Activated T-cell treated with anti-CD3 and anti-CD28 coated beads, Interleukin-2, amount 50 U/mL, for 1 hour (primary cell): Measurements from ENCODE around the gene FGF18.

ENCODE experiments used
- DNase-seq: peaks from one replicate; pipeline ENCODE4 v3.0.0-alpha.2; 2020

FGF18 gene

DNA sequence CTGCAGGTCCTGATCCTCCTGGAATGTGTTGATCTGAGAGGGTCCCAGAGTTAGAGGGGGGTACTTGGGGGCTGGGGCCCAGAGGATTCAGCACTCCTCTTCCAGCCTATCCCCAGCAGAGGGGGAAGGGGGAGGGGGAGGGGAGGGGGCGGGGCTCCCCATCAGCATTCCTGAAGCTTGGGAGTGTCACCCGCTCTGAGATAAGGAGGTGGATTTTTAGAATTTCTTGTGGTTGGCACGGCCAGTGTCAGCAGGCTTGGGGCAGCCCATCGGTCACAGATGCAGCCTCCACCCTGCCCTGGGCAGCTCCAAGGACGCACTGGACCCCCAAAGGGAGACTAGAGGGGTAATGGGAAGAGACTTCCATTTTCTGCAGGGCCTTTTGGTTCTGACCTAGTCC lies 5.3 kb downstream of the FGF18 start:
- peak; percentile 3 for DNase-seq

DNA sequence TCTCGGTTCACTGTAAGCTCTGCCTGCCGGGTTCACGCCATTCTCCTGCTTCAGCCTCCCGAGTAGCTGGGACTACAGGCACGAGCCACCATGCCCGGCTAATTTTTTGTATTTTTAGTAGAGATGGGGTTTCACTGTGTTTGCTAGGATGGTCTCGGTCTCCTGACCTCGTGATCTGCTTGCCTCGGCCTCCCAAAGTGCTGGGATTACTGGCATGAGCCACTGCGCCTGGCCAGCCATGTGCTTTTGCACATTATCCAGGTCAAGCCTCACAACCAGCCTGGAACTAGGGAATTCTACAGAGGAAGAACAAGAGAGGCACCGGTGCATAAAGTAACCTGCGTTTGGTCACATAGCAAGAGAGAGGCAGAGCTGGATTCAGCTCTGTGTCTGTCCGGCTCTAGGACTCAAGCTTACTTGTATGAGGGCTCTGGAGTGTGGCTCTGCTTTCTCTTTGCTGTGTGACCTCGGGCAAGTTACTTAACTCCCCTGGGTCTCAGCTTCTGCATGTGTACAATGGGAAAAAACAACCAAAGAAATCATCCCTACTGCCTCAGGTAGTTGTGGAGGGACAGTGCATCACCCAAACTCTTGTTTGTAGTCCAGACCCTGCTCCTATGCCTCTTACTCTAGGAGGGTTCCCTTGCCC lies 6.3 kb downstream of the FGF18 start:
- peak; percentile 2 for DNase-seq

- DNase-seq, result no peak
Observed at GRCh38 chr5:171426266-171426665, 6.8 kb downstream of the FGF18 start.

- no peak for DNase-seq
Observed at GRCh38 chr5:171426680-171427079, 7.2 kb downstream of the FGF18 start.

GRCh38 chr5:171427318-171428167 lies 8.1 kb downstream of the FGF18 start:
- peak; percentile 11 for DNase-seq

DNA sequence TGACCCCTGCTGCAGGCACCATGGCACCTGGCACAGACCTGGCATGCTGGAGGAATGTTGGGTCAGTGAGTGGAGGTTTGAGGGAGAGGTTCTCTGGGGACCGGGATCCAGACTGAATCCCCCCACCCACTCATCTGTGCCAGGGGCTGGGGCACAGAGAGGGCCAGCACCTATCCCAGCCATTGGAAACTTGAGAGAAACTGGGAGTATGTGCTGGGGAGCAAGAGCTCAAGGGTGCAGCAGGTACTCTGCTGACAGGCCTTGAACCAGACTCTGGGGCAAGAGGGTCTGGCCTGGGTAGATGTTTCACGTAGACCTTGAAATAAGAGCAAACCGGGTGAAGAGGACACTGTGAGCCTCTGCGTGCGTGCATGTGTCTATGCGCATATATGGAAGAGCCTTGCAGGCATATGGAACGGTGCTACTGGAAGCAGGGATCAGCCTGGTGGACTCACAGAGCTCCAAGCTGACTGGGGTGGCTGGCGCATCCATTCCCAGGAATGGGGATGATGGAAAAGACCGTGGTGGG lies 8.8 kb downstream of the FGF18 start:
- no peak for DNase-seq

- DNase-seq, result no peak
Observed at GRCh38 chr5:171428809-171429542, 9.5 kb downstream of the FGF18 start.

GRCh38 chr5:171429543-171429910 lies 10.1 kb downstream of the FGF18 start:
- DNase-seq, result no peak

DNA sequence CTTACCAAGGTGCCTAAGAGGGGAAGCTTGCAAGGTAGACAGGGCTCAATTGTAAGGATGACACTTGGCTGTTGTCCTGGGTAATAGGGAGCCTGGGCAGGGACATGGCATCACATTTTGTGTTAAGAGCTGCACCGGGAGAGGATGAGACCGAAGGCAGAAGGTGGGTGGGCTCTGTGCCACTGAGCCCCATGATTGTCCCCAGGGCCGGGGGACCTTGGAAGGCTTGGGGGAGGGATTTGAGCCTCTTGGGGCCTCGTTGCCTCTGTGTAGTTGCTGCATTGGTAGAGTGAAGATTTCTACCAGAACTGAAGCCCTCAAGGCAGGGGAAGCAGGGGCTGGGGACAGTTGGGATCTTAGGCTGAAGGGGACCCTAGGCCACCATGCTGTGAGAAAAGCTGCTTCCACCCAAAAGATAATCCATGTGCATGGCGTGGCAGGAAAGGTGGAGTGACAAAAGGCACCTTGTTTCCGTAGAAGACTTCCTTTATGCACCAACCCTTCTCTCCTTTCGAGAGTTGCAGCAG lies 11.9 kb downstream of the FGF18 start:
- DNase-seq, result no peak

DNA sequence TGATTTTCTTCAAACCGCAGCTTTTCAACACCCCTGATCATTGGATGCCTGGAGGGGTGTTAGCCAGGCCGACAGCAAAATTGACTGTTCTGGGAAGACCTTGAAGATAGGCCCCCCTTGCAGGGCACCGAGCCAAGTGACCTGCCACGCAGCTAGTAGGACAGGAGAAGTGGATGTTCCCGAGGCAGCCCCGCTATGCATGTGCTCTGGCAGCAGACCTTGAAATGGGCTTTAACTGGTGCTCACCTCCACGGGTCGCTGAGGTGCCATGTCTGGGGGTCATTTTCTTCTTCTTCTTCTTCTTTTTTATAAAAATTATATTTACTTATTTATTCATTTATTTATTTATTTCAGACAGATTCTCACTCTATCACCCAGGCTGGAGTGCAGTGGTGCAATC lies 12.6 kb downstream of the FGF18 start:
- DNase-seq, result no peak

DNA sequence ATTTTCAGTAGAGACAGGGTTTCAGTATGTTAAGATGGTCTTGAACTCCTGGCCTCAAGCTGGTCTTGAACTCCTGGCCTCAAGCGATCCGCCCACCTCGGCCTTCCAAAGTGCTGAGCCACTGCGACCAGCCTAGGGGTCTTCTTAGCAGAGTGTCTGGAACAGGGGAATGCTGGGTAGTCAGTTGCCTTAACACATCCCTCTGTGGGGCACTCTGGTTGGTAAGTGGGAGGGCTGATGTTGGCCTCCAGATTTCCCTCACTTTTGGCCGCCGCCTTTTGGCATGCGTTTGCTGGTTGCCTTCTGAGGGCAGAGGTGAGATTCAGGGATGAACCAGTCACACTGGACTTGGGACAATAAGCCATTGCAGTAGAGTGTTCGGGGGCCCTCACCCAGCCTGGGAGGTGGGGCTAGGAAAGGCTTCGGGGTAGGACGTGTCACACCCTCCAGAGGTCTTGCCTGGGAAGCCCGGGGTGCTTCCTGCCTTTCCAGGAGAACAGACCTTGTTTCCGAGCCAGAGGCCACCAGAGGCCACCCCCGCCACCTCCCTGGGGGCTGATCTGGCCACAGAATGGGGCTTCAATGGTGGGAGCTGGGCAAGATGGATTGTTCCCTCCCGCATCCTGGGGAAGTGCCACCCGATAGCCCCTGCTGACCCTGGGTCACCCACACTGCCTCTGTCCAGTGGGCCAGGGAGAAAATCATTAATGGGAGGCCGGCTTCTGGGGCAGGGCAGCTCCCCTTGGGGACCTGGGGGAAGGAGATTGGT lies 13.3 kb downstream of the FGF18 start:
- no peak for DNase-seq

DNA sequence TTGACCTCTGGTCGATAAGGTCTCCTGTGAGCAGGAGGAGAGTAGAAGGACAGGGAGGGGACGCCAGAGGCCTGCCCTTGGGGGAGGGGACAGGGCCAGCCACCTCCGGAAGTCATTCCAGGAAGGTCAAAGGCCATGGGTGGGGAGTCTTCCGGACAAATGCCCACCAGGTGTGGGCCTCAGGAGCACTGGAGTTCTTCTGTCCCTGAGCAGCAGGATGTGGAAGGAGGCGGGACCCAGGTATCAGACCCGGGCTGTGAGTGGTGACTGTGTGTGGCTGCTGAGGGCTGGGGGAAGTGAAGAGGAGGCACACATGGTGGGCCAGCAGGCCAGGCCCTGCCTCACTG lies 13.9 kb downstream of the FGF18 start:
- DNase-seq, result no peak

GRCh38 chr5:171433982-171434676 lies 14.7 kb downstream of the FGF18 start:
- DNase-seq, result no peak

DNA sequence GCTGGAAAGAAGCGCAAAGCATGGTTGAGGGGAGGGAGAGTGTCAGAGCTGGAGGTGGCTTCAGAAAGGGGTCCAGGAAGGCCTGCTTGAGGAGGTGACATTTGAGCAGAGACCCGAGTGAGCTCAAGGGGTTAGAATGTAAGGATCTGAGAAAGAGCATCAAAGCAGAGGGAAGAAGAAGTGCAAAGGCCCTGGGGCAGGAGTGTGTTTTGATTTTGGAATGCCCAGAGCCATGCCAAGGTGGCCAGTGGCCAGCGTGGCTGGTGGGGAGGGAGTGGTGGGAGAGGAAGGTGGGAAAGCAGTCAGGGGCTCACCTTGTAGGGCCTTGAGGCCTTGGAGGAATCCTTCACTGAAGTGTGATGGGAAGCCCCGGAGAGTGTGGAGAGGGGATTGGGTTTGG lies 15.4 kb downstream of the FGF18 start:
- no peak for DNase-seq

DNA sequence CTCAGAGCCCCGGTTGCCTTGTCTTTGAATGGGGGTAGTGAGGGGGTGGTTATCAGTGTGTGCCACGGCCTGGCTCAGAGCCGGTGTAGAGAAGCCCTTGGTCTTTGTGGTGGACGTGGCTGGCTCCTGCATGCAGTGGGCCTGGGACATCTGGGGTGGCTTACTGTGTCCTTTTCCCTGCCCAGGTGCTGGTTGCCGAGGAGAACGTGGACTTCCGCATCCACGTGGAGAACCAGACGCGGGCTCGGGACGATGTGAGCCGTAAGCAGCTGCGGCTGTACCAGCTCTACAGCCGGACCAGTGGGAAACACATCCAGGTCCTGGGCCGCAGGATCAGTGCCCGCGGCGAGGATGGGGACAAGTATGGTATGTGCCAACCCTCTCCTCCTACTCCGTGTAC lies 16.5 kb downstream of the FGF18 start:
- no peak for DNase-seq

DNA sequence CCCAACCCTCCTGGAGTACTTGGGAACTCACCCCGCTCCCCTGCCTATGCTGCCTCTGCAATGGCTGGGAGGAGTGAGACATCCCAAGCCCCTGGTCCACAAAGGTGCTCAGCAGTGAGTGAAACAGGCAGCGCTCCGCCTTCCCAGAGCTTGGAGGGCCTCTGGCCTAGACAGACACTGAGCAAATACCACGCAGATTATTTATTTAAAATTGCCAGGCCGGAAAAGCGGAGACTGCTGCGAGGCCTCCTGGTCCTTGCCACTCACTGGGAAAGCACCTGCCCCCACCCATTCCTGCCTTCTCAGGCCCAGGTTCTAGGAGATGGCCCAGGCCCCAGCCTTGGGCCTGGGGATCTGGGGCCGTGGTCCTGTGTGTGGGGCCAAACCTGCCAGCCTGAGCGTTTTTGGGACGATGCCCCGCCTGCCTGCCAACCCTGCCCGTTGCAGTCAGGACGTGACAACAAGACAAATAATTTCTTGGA lies 17.4 kb downstream of the FGF18 start:
- no peak for DNase-seq

DNA sequence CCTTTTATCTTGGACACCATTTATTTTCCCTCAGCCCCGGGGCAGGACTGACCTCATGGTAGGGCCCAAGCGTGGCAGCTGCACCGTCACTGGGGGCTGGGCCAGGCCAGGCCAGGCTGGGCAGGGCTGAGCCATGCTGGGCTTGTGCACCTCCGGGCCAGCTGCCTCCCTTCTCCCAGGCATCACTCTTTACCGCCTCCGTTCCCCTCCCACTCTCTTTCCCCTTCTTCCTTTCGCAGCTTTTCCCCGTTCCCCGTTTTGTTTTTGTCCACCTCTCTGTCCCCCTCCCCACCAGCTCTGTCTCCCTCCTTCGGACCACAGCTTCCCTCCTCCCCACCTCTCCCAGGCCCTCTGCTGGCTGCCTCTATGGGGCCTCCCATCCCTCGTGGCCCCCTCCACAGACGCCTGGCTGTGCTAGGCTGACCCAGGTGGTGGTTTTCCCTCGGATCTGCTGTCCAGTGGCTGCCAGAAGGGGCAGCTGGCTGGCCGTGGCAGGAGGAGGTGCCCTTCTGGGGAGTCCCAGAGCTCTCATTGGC lies 17.9 kb downstream of the FGF18 start:
- no peak for DNase-seq

GRCh38 chr5:171438738-171439137 lies 19.3 kb downstream of the FGF18 start:
- no peak for DNase-seq

DNA sequence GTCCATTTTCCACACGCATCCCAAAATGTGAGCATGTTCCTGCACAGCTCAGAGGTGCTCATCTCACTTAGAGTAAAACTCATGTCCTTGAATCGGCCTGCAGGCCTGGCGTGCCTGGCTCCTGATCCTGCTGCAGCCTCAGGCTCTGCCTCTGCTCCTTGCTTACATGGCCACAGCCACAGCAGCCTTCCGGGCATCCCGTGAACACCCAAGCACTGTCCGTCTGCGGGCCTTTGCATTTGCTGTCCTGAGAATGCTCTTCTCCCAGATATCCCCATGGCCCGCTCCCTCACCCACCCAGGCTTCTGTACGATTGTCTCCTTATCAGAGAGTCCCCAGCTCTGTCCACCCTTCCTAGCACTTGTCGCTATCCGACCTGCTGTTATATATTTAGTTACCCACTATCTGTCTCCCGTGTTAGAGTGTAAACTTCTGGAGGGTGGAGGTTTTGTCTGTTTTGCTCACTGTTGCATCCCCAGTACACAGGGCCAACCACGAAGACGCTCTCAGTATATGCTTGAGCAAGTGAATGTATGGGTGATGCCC lies 21.9 kb downstream of the FGF18 start:
- no peak for DNase-seq

DNA sequence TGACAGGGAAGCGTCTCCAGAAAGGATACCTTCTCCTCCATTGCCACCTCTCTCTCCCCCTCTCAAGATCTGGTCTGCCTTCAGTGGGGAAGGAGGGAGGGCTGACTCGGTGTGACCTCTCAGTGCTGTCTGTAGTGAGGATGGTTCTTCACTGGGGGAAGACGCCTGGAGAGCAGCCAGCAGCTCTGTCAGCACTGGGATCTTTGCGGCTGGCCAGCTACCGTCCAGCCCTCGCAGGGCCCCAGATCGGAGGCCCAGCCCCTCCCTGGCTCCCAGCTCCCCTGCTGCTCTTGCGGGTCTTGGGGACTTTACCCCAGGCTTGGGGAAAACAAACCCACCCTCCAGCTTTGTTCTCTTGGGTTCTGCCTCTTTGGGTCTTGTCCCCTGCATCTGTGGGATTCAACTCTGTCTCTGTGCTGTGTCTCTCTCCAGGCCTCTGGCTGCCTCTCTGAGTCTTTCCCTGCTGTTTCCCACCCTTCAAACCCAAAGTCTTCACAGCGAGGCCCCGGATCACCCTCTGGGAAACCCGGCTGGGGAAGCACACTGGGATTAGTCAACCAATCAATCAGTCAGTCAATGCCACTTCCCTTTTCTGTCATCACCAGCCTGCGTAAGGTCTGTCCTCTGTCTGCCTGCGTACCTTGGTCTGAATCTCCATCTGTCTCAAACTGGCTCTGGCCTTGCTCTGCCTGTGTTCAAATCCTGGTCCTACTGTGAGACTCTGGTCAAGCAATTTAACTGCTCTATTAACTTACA lies 23.0 kb downstream of the FGF18 start:
- DNase-seq, result no peak

- no peak for DNase-seq
Observed at GRCh38 chr5:171444582-171444981, 25.1 kb downstream of the FGF18 start.
